Endodermal cell (in vitro differentiated cells): ENCODE measurements around the gene RAB11FIP5. TPM values are rescaled to one million over a fixed set of nuclear protein-coding genes. Genes with fewer than 3 reads are reported as not detected.
A peak's percentile ranks its signal among the peaks of the same experiment; 100 is the strongest.

ENCODE experiments used
- DNase-seq: peaks from one replicate; pipeline ENCODE4 v3.0.0-alpha.2; 2017
- H3K27ac ChIP-seq: 2 replicates; pipeline ENCODE4 v1.5.1; 2013; ENCODE audit warnings: mild to moderate bottlenecking, low read depth, low read length, moderate library complexity
- H3K27me3 ChIP-seq: 2 replicates; pipeline ENCODE4 v1.6.1; 2013; ENCODE audit warnings: mild to moderate bottlenecking, low read length, moderate library complexity; ENCODE audit not compliant: insufficient read depth, control insufficient read depth, poor library complexity, severe bottlenecking
- H3K36me3 ChIP-seq: 2 replicates; pipeline ENCODE4 v1.7.0; 2013; ENCODE audit warnings: mild to moderate bottlenecking, low read length, moderate library complexity; ENCODE audit not compliant: control insufficient read depth, insufficient read depth
- H3K4me1 ChIP-seq: one replicate; pipeline ENCODE4 v1.7.0; 2013; ENCODE audit warnings: low read length; ENCODE audit not compliant: control insufficient read depth, insufficient read depth
- H3K4me3 ChIP-seq: 2 replicates; pipeline ENCODE4 v1.5.1; 2013; ENCODE audit warnings: mild to moderate bottlenecking, low read length, moderate library complexity
- H3K9ac ChIP-seq: 2 replicates; pipeline ENCODE4 v1.6.1; 2013; ENCODE audit warnings: mild to moderate bottlenecking, low read length, moderate library complexity; ENCODE audit not compliant: poor library complexity, severe bottlenecking; ENCODE audit errors: extremely low read depth
- H3K9me3 ChIP-seq: 2 replicates; pipeline ENCODE4 v1.6.1; 2013; ENCODE audit warnings: mild to moderate bottlenecking, low read length, moderate library complexity; ENCODE audit not compliant: control insufficient read depth
- H3K27ac Mint-ChIP-seq: 2 replicates; pipeline ENCODE4 v1.8.0; 2020; ENCODE audit warnings: mixed read lengths
- H3K27me3 Mint-ChIP-seq: 2 replicates; pipeline ENCODE4 v1.8.0; 2021; ENCODE audit warnings: mild to moderate bottlenecking, mixed read lengths; ENCODE audit not compliant: insufficient read depth
- H3K36me3 Mint-ChIP-seq: 2 replicates; pipeline ENCODE4 v1.8.0; 2020; ENCODE audit warnings: low read depth, mixed read lengths
- H3K4me1 Mint-ChIP-seq: 2 replicates; pipeline ENCODE4 v1.8.0; 2020; ENCODE audit warnings: mixed read lengths
- H3K4me3 Mint-ChIP-seq: 2 replicates; pipeline ENCODE4 v1.8.0; 2020; ENCODE audit warnings: mild to moderate bottlenecking, moderate library complexity, mixed read lengths
- H3K9me3 Mint-ChIP-seq: 2 replicates; pipeline ENCODE4 v1.8.0; 2020; ENCODE audit warnings: mild to moderate bottlenecking, mixed read lengths
- WGBS, 2 experiments: methylation state at CpG; one replicate each; pipeline versions ENCODE4 v1.1.5 to v1.1.7; 2013; ENCODE audit warnings: missing lambda C conversion rate in 2 of 2, mixed read lengths in 1 of 2; ENCODE audit not compliant: insufficient coverage in 1 of 2, insufficient read length in 1 of 2; 5-methylcytosine and 5-hydroxymethylcytosine counted together
- total RNA-seq, 2 donors: library from RNA; stranded (reverse); fragmentation: NEBNext Ultra II Directional in 1 of 2; extraction: Animal tissue kit (Norgen Biotek cat#: 25700) in 1 of 2; gene quantifications; 2 replicates in 1 of 2; 3 replicates in 1 of 2; pipeline ENCODE4 v1.2.1, GENCODE V29; 2021
- TF ChIP-seq, protein P1 (sequence below): fragments of 200-600 bp; sonication (generic); conservative IDR thresholded peaks from 2 replicates; pipeline ENCODE4 v1.5.0; 2021; ENCODE audit warnings: antibody characterized with exemption, mild to moderate bottlenecking

RAB11FIP5 gene
- total RNA-seq, 2 donors from 2014 or later = 12.1 to 17.3 TPM

DNA sequence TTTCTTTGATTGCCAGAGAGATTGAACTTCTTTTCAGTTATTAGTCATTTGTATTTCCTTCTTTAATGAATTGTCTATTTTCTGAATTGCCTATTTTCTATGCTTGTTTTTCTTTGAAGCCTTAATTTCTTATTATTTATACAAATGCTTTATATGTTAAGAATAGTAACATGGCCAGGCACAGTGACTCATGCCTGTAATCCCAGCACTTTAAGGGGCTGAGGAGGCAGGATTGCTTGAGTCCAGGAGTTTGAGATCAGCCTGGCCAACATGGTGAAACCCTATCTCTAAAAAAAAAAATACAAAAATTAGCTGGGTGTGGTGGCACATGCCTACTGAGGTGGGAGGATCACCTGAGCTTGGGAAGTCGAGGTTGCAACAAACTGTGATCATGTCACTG is 4.7 kb upstream of the RAB11FIP5 start:
- Mint-ChIP-seq H3K9me3 (peaks cover 6% of the 10 kb centered on the region), H3K36me3 (peaks cover 2% of the 10 kb centered on the region), H3K27me3 (peaks cover 26% of the 10 kb centered on the region), H3K4me3 (no peak overlapping the region), H3K4me1 (peaks cover 11% of the 10 kb centered on the region), H3K27ac (no peak overlapping the region)
- H3K27ac ChIP-seq = no peak overlapping the region
- peaks cover 8% of the 10 kb centered on the region for H3K9me3 ChIP-seq
- 87 to 100% methylated on average over 1 of the region's 1 CpG for WGBS, 2 experiments
- H3K27me3 ChIP-seq = no peaks in the 10 kb centered on the region
- no peak overlapping the region for H3K9ac ChIP-seq
- no peak for DNase-seq
- H3K4me3 ChIP-seq = no peak overlapping the region
- TF ChIP-seq, protein P1, sequence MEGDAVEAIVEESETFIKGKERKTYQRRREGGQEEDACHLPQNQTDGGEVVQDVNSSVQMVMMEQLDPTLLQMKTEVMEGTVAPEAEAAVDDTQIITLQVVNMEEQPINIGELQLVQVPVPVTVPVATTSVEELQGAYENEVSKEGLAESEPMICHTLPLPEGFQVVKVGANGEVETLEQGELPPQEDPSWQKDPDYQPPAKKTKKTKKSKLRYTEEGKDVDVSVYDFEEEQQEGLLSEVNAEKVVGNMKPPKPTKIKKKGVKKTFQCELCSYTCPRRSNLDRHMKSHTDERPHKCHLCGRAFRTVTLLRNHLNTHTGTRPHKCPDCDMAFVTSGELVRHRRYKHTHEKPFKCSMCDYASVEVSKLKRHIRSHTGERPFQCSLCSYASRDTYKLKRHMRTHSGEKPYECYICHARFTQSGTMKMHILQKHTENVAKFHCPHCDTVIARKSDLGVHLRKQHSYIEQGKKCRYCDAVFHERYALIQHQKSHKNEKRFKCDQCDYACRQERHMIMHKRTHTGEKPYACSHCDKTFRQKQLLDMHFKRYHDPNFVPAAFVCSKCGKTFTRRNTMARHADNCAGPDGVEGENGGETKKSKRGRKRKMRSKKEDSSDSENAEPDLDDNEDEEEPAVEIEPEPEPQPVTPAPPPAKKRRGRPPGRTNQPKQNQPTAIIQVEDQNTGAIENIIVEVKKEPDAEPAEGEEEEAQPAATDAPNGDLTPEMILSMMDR = no peak
- no peaks in the 10 kb centered on the region for H3K4me1 ChIP-seq
- H3K36me3 ChIP-seq = no peaks in the 10 kb centered on the region

DNA sequence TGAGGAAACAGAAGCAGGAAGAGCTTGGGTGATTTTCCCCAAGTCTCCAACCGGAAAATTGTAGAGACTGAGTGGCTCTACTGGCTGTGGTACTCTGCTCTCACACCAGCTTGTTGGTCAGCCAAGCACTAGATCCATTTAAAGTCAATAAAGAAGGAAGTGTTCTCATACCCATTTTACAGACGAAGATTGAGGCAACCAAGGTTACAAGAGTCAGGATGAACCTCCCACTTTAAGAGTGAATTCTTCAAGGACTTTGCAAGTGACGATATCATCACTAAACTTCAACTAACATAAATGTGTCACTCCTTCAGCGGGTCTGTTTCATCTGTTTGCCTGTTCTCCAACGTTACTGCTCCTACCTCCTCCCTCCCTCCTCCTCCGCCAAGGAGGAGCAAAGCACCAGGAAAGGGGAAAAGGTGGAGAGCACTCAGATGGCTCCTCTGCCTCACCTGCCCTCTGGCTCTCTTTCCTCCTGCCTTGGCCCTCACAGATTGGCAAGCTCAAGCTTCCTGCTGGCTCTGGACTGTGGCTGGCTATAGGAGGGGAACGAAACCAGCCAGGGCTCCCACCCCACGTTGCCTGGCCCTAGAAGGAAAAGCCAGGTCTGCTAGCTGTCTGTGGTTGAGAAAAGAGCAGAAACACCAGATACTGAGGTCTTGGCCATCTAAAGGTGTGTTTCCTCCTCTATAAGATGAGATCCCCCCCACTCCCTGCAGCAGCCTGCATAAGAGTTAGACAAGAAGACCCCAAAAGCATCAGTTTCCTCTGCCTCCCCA is 3.6 kb upstream of the RAB11FIP5 start:
- no peak for DNase-seq
- Histone ChIP-seq H3K27me3 (no peaks in the 10 kb centered on the region), H3K36me3 (no peaks in the 10 kb centered on the region), H3K4me3 (no peak overlapping the region), H3K4me1 (no peaks in the 10 kb centered on the region), H3K9ac (no peak overlapping the region), H3K9me3 (peaks cover 8% of the 10 kb centered on the region), H3K27ac (no peak overlapping the region)
- H3K36me3 Mint-ChIP-seq = peaks cover 2% of the 10 kb centered on the region
- no peak overlapping the region for H3K4me3 Mint-ChIP-seq
- TF ChIP-seq, protein P1 = no peak
- no peak overlapping the region for H3K27ac Mint-ChIP-seq
- H3K9me3 Mint-ChIP-seq = peaks cover 6% of the 10 kb centered on the region
- WGBS, 2 experiments = 82% methylated on average over 3 to 8 of the region's 8 CpGs
- H3K27me3 Mint-ChIP-seq = peaks cover 26% of the 10 kb centered on the region
- peaks cover 13% of the 10 kb centered on the region for H3K4me1 Mint-ChIP-seq

DNA sequence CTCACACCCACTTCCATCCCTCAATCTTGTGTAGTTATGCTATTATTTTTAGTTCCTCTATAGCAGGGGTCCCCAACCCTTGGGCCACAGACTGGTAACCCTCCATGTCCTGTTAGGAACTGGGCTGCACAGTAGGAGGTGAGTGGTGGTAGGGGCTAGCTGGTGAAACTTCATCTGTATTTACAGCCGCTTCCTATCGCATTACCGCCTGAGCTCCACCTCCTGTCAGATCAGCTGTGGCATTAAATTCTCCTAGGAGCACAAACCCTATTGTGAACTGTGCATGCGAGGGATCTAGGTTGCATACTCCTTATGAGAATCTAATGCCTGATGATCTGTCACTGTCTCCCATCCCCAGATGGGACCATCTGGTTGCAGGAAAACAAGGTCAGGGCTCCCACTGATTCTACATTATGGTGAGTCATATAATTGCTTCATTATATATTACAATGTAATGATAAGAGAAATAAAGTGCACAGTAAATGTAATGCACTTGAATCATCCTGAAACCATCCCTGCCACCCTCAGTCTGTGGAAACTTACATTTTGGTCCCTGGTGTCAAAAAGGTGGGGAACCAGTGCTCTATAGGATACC is 1.6 kb upstream of the RAB11FIP5 start:
- TF ChIP-seq, protein P1 = no peak
- peak overlapping the region; percentile 55 for H3K4me3 Mint-ChIP-seq
- H3K9ac ChIP-seq = no peak overlapping the region
- H3K27ac ChIP-seq = no peak overlapping the region
- H3K27ac Mint-ChIP-seq = no peak overlapping the region
- 94 to 96% methylated on average over 4 of the region's 4 CpGs for WGBS, 2 experiments
- no peak overlapping the region for H3K4me3 ChIP-seq
- H3K27me3 Mint-ChIP-seq = peaks cover 26% of the 10 kb centered on the region
- peaks cover 8% of the 10 kb centered on the region for H3K9me3 ChIP-seq
- no peaks in the 10 kb centered on the region for H3K36me3 ChIP-seq
- peak; percentile 25 for DNase-seq
- peaks cover 6% of the 10 kb centered on the region for H3K9me3 Mint-ChIP-seq
- H3K4me1 ChIP-seq = no peaks in the 10 kb centered on the region
- no peaks in the 10 kb centered on the region for H3K27me3 ChIP-seq
- peaks cover 15% of the 10 kb centered on the region for H3K4me1 Mint-ChIP-seq
- peaks cover 2% of the 10 kb centered on the region for H3K36me3 Mint-ChIP-seq
